Lower lobe of right lung (tissue), 2 donors: ENCODE results near the gene METTL26. TPM values are rescaled to one million over a fixed set of nuclear protein-coding genes. Genes with fewer than 3 reads are reported as not detected.

Experiments
- ATAC-seq, 2 donors: fragments of 200-7000 bp; cut with Tn5 transposase; one replicate each; pipeline ENCODE4 v1.9.1; 2020 to 2022; ENCODE audit warnings: mild to moderate bottlenecking in 2 of 2, moderate library complexity in 2 of 2
- DNase-seq: peaks from one replicate; pipeline ENCODE4 v3.0.0-alpha.2; 2020
- H3K27ac ChIP-seq: fragments of 200-600 bp; one replicate; pipeline ENCODE4 v1.8.0; 2022
- H3K27me3 ChIP-seq: fragments of 200-600 bp; one replicate; pipeline ENCODE4 v1.8.0; 2022; ENCODE audit warnings: low read depth
- H3K36me3 ChIP-seq: fragments of 200-600 bp; one replicate; pipeline ENCODE4 v1.8.0; 2022; ENCODE audit warnings: mild to moderate bottlenecking
- H3K4me1 ChIP-seq: fragments of 200-600 bp; one replicate; pipeline ENCODE4 v1.8.0; 2022
- H3K4me3 ChIP-seq: fragments of 200-600 bp; one replicate; pipeline ENCODE4 v1.8.0; 2022; ENCODE audit warnings: mild to moderate bottlenecking
- H3K9me3 ChIP-seq: fragments of 200-600 bp; one replicate; pipeline ENCODE4 v1.8.0; 2022
- intact Hi-C: fragments of 100-400 bp; cut with DNase I; formaldehyde crosslinking; loops from one replicate; pipeline ENCODE4 v1.11.0; 2022
- total RNA-seq: library from RNA; stranded (reverse); fragmentation: NEBNext Ultra II Directional; extraction: Animal tissue kit (Norgen Biotek cat#: 25700); gene quantifications from one replicate; pipeline ENCODE4 v1.2.1, GENCODE V29; 2021
- TF ChIP-seq, protein P1 (sequence below): fragments of 200-600 bp; IDR thresholded peaks from one replicate; pipeline ENCODE4 v1.8.0; 2022; ENCODE audit warnings: antibody characterized with exemption, mild to moderate bottlenecking
- donor health status: DM: no; HTN: yes; CAD: no; lungs with severe emphysema.

Gene METTL26
- total RNA-seq, 1 donor from 2014 or later, result 63.1 TPM

DNA sequence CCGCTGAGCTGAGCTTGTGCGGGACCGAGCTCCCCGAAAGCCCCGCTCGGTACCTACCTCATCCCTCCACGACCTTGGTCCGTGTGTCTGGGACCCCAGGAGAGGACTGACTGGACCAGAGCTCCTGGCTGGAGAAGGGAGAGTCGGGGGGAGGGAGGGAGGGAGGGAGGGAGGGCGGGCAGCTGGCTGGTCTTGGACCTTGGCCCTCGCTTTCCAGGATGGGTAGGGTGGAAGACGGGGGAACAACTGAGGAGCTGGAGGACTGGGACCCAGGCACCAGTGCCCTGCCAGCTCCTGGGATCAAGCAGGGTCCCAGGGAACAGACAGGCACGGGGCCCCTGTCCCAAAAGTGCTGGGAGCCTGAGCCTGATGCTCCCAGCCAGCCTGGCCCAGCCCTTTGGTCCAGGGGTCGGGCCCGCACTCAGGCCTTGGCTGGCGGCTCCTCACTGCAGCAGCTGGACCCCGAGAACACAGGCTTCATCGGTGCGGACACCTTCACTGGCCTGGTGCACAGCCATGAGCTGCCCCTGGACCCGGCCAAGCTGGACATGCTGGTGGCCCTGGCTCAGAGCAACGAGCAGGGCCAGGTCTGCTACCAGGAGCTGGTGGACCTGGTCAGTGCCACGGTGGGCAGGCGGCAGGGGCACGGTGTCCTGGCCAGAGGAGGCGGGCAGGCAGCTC lies 39.9 kb upstream of the METTL26 start:
- peaks cover 23% of the 10 kb centered on the region for H3K4me1 ChIP-seq
- intact Hi-C loops, result no loop called here
- no peak for DNase-seq
- peaks cover 11% of the 10 kb centered on the region for H3K27me3 ChIP-seq
- no peak for ATAC-seq
- no peaks in the 10 kb centered on the region for H3K9me3 ChIP-seq
- TF ChIP-seq, protein P1, sequence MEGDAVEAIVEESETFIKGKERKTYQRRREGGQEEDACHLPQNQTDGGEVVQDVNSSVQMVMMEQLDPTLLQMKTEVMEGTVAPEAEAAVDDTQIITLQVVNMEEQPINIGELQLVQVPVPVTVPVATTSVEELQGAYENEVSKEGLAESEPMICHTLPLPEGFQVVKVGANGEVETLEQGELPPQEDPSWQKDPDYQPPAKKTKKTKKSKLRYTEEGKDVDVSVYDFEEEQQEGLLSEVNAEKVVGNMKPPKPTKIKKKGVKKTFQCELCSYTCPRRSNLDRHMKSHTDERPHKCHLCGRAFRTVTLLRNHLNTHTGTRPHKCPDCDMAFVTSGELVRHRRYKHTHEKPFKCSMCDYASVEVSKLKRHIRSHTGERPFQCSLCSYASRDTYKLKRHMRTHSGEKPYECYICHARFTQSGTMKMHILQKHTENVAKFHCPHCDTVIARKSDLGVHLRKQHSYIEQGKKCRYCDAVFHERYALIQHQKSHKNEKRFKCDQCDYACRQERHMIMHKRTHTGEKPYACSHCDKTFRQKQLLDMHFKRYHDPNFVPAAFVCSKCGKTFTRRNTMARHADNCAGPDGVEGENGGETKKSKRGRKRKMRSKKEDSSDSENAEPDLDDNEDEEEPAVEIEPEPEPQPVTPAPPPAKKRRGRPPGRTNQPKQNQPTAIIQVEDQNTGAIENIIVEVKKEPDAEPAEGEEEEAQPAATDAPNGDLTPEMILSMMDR, result no peak
- peaks cover 31% of the 10 kb centered on the region for H3K36me3 ChIP-seq
- H3K27ac ChIP-seq, result no peak overlapping the region
- H3K4me3 ChIP-seq, result peak overlapping the region; percentile 41

DNA sequence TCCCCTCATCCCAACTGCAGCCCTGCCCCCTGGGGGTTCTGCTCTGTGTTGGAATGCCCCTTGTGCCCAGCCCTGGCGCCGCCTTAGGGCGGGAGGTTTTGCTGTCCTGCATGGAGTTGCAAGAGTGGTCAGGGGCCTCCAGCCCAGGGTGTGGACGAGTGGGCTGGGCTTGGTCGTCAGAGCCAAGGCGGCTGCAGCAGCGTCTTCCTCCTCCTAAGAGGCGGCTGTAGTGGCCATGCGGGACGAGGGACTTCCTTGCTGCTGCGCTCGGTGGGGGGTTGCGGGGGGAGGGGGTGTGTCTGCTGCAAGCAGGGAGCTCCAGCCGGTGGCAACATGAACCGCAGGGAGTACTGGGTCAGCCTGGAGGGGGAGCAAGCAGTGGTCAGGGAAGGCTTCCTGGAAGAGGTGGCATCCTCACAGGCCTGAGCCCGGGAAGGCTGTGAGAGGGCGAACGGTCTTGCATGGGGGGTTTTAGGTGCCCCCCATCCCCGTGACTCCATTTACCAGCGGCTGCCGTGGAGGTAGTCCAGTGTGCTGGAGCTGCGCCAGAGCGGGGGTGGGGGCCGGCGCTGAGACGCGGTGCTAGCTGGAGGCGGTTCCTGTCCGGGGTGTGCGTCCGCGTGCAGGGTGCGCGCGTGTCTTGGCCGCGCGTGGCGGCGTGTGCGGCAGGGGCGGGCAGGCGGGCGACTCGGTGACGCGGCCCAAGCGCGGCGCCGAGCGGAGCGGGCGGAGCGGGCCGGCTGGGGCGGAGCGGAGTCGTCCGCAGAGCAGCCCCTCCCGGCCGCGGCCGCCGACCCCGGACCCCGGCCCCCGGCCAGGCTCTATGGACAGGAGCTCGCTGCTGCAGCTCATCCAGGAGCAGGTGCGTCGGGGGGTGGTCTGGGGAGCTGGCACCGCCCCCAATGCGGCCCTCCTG lies 39.1 kb upstream of the METTL26 start, which contains the start of gene RHBDL1:
Gene RHBDL1, plus strand, starts transcription at position 704 of the 916 bp plus-strand sequence. Its CDS starts 120 bp downstream, at position 824.
- peak within 1 kb of the TSS; percentile 41 for H3K4me3 ChIP-seq
- H3K27me3 ChIP-seq, result peaks cover 11% of the 10 kb centered on the region
- ATAC-seq (no peak), DNase-seq (peak; percentile 68)
- H3K36me3 ChIP-seq, result peaks cover 39% of the 10 kb centered on the region
- H3K9me3 ChIP-seq, result no peaks in the 10 kb centered on the region
- no peak within 1 kb of the TSS for H3K27ac ChIP-seq
- intact Hi-C loops, result no loop called here
- H3K4me1 ChIP-seq, result peaks cover 19% of the 10 kb centered on the region
- TF ChIP-seq, protein P1, result no peak

DNA sequence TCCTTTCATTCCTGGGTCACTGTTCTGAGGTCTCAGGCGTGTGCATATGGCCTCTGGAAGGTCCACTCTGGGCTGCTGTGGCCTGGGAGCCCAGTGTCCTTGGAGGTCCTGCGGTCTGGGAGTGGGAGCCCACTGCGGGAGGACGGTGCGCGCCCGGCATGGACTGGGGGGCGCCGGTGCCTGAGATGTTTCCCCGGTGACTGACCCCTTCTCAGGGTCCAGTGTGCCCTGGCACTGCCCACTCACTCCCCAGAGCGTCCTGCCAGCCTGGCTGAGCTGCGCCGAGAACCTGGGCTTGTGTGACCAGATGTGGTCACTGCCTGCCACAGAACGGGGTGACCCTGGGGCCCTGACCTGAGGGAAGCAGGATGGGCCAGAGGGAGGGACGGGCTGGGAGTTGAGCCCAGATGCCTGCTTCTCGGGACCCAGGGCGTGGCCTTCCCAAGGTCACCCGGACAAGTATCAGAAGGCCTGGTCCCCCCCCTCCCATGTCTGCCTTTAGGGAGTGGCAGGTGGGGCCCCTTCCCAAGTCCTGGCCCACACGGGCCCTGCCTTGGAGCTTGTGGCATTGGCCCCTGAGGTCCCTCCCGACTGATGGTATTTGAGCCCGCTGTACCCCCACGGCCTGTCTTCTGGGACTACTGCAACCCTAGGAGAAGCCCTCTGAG lies 38.2 kb upstream of the METTL26 start:
- Histone ChIP-seq H3K4me3 (no peak overlapping the region), H3K9me3 (no peaks in the 10 kb centered on the region), H3K27ac (no peak overlapping the region), H3K4me1 (peaks cover 20% of the 10 kb centered on the region), H3K27me3 (peaks cover 11% of the 10 kb centered on the region), H3K36me3 (peaks cover 47% of the 10 kb centered on the region)
- DNase-seq (no peak), ATAC-seq (no peak)
- TF ChIP-seq, protein P1, result no peak
- intact Hi-C loops, result no loop called here

DNA sequence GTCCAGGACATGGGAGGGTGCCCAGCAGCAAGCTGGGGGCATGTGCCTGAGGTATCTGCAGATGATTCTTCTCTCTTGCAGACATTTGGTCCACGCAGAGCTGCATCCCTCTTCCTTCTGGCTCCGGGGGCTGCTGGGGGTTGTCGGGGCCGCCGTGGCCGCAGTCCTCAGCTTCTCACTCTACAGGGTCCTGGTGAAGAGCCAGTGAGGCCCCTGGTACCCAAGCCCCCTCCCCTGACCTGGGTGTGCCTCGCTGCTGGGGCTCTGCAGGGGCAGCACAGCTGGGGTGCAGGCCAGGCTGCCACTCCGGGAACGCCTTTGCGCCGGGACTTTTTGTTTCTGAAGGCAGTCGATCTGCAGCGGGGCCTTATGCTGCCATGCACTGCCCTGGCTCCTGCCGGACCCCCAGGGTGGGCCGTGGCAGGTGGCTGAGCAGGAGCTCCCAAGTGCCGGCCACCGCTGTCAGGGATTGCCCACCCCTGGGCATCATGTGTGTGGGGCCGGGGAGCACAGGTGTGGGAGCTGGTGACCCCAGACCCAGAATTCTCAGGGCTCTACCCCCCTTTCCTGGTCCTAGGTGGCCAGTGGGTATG lies 37.4 kb upstream of the METTL26 start:
- DNase-seq (no peak), ATAC-seq (no peak)
- H3K4me3 ChIP-seq, result no peak overlapping the region
- peaks cover 11% of the 10 kb centered on the region for H3K27me3 ChIP-seq
- H3K9me3 ChIP-seq, result no peaks in the 10 kb centered on the region
- TF ChIP-seq, protein P1, result no peak
- H3K4me1 ChIP-seq, result peaks cover 21% of the 10 kb centered on the region
- no peak overlapping the region for H3K27ac ChIP-seq
- intact Hi-C loops, result no loop called here
- peaks cover 49% of the 10 kb centered on the region for H3K36me3 ChIP-seq

DNA sequence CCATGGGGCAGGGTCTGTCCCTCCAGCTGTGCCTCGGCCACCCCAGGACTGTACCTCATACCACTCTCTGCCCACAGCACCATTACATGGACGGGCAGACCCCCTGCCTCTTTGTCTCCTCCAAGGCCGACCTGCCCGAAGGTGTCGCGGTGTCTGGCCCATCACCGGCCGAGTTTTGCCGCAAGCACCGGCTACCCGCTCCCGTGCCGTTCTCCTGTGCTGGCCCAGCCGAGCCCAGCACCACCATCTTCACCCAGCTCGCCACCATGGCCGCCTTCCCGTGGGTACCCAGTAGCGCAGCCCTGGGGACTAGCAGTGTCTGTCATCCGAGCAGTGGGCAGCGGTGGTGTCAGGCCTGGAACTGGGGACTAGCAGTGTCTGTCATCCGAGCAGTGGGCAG lies 36.7 kb upstream of the METTL26 start:
- Histone ChIP-seq H3K36me3 (peaks cover 49% of the 10 kb centered on the region), H3K4me3 (no peak overlapping the region), H3K4me1 (peaks cover 22% of the 10 kb centered on the region), H3K27ac (no peak overlapping the region), H3K9me3 (no peaks in the 10 kb centered on the region), H3K27me3 (peaks cover 11% of the 10 kb centered on the region)
- intact Hi-C loops, result no loop called here
- ATAC-seq (no peak), DNase-seq (no peak)
- TF ChIP-seq, protein P1, result no peak
